A673 (cell line): ENCODE data around the gene GPC6. TPM values are rescaled to one million over a fixed set of nuclear protein-coding genes. Genes with fewer than 3 reads are reported as not detected.

Source experiments
- BruUV-seq: library from RNA; stranded (reverse); fragments of 400-500 nt; replicated peaks from 2 replicates; lab custom pipeline; 2021; lab: Mats Ljungman, UMichigan
- CTCF ChIA-PET: fragments of 300-600 bp; sonication (Branson Sonifier 250); formaldehyde crosslinking; loops from one replicate; lab custom pipeline; 2022; ENCODE audit warnings: antibody characterized with exemption; lab: Charles Lee
- POLR2A ChIA-PET: fragments of 300-600 bp; sonication (Branson Sonifier 250); formaldehyde crosslinking; loops from one replicate; lab custom pipeline; 2022; ENCODE audit warnings: antibody characterized with exemption; ENCODE audit not compliant: low non-redundant PET; lab: Charles Lee
- DNase-seq: peaks from one replicate; pipeline ENCODE4 v3.0.0-alpha.2; 2015; ENCODE audit warnings: low spot score
- H3K27ac ChIP-seq: fragments of 200-600 bp; sonication (generic); 2 replicates; pipeline ENCODE4 v1.5.1; 2016; ENCODE audit warnings: mixed run types, low read depth, mild to moderate bottlenecking, mixed read lengths, antibody characterized with exemption, low read length; ENCODE audit not compliant: poor library complexity, severe bottlenecking
- H3K27me3 ChIP-seq: fragments of 200-600 bp; sonication (generic); replicated peaks from 2 replicates; pipeline ENCODE4 v1.6.1; 2017; ENCODE audit warnings: mixed run types, low read depth, mild to moderate bottlenecking, mixed read lengths, antibody characterized with exemption, low read length; ENCODE audit not compliant: insufficient read depth, poor library complexity
- H3K36me3 ChIP-seq: fragments of 200-600 bp; sonication (generic); 2 replicates; pipeline ENCODE4 v1.6.1; 2016; ENCODE audit warnings: mixed run types, mild to moderate bottlenecking, mixed read lengths, antibody characterized with exemption, low read length; ENCODE audit not compliant: insufficient read depth, poor library complexity, severe bottlenecking
- H3K4me1 ChIP-seq: fragments of 200-600 bp; sonication (generic); 2 replicates; pipeline ENCODE4 v1.6.1; 2017; ENCODE audit warnings: mixed run types, mild to moderate bottlenecking, mixed read lengths, antibody characterized with exemption, low read length; ENCODE audit not compliant: insufficient read depth, poor library complexity, severe bottlenecking
- H3K4me3 ChIP-seq: fragments of 200-600 bp; sonication (generic); 2 replicates; pipeline ENCODE4 v1.5.1; 2016; ENCODE audit warnings: low read depth, mixed run types, mild to moderate bottlenecking, mixed read lengths, low read length; ENCODE audit not compliant: poor library complexity, severe bottlenecking
- H3K9me3 ChIP-seq: fragments of 200-600 bp; sonication (generic); 2 replicates; pipeline ENCODE4 v1.6.1; 2016; ENCODE audit warnings: mixed run types, low read depth, mild to moderate bottlenecking, mixed read lengths, antibody characterized with exemption, low read length; ENCODE audit not compliant: poor library complexity, severe bottlenecking
- CTCF ChIP-seq: fragments of 300-800, 200-600 bp; sonication (generic); conservative IDR thresholded peaks from 2 replicates; pipeline ENCODE4 v1.5.1; 2017; ENCODE audit warnings: low read depth, mild to moderate bottlenecking, antibody characterized with exemption, low read length, moderate library complexity, mixed read lengths
- EZH2 ChIP-seq: fragments of 200-600 bp; sonication (generic); IDR thresholded peaks from 2 replicates; pipeline ENCODE4 v1.6.1; 2017; ENCODE audit warnings: borderline replicate concordance, low read depth, mild to moderate bottlenecking, mixed read lengths, antibody characterized with exemption, low read length; ENCODE audit not compliant: poor library complexity, severe bottlenecking
- intact Hi-C: fragments of 100-400 bp; cut with micrococcal nuclease; formaldehyde crosslinking; loops from one replicate; pipeline ENCODE4 v1.10.0; 2022; ENCODE audit not compliant: unreplicated experiment
- total RNA-seq: library from RNA; stranded (reverse); gene quantifications from 2 replicates; pipeline ENCODE4 v1.2.3, GENCODE V29; 2021

The GPC6 gene
- total RNA-seq, 1 experiment from 2014 or later = 23.3 TPM

GRCh38 chr13:94053986-94054593, 827.5 kb downstream of the GPC6 start:
- no peak for DNase-seq
- intact Hi-C loops = no loop called here
- no peaks in the 10 kb centered on the region for H3K27me3 ChIP-seq
- no peaks in the 10 kb centered on the region for H3K9me3 ChIP-seq
- peaks cover 27% of the 10 kb centered on the region for H3K4me1 ChIP-seq
- H3K27ac ChIP-seq = no peak overlapping the region
- POLR2A ChIA-PET = no interaction called here
- no peak for TF ChIP-seq EZH2
- no peak overlapping the region for H3K4me3 ChIP-seq
- H3K36me3 ChIP-seq = no peaks in the 10 kb centered on the region
- no TSS peak for BruUV-seq
- CTCF ChIA-PET = no interaction called here

GRCh38 chr13:94056362-94056990, 829.9 kb downstream of the GPC6 start:
- H3K27me3 ChIP-seq = no peaks in the 10 kb centered on the region
- DNase-seq = peak; percentile 55
- no peak overlapping the region for H3K27ac ChIP-seq
- ChIA-PET POLR2A (no interaction called here), CTCF (no interaction called here)
- BruUV-seq = no TSS peak
- no peaks in the 10 kb centered on the region for H3K36me3 ChIP-seq
- peaks cover 32% of the 10 kb centered on the region for H3K4me1 ChIP-seq
- TF ChIP-seq EZH2 = no peak
- no peak for TF ChIP-seq CTCF
- no peak overlapping the region for H3K4me3 ChIP-seq
- no peaks in the 10 kb centered on the region for H3K9me3 ChIP-seq
- intact Hi-C loops = no loop called here

- H3K36me3 ChIP-seq = no peaks in the 10 kb centered on the region
- peaks cover 36% of the 10 kb centered on the region for H3K4me1 ChIP-seq
- POLR2A ChIA-PET = no interaction called here
- no peaks in the 10 kb centered on the region for H3K9me3 ChIP-seq
- DNase-seq = peak; percentile 33
- no peak overlapping the region for H3K4me3 ChIP-seq
- H3K27ac ChIP-seq = no peak overlapping the region
- no peak for TF ChIP-seq CTCF
- no peak for TF ChIP-seq EZH2
- no TSS peak for BruUV-seq
- CTCF ChIA-PET = interaction anchor here (0.7 kb wide), 1 partner anchor 288 kb away, joined by 3 read pairs; no protein-coding TSS in a partner anchor
- intact Hi-C loops = no loop called here
- no peaks in the 10 kb centered on the region for H3K27me3 ChIP-seq
Measured at GRCh38 chr13:94057618-94058186, 831.1 kb downstream of the GPC6 start.
